GM21528 (cell line): ENCODE data around the gene RAB31.
A peak's percentile ranks its signal among the peaks of the same experiment; 100 is the strongest.
"Not testable (repeated sequence)": the region's sequence is repeated elsewhere in the genome, so short reads cannot be mapped to it uniquely, and the experiment has no call there.

Experiments
- ATAC-seq: cut with Tn5 transposase; IDR thresholded peaks from one replicate; pipeline ENCODE4 v1.9.1; 2021; ENCODE audit warnings: mild to moderate bottlenecking, moderate library complexity; ENCODE audit not compliant: unreplicated experiment, low FRiP score

Gene RAB31, protein sequence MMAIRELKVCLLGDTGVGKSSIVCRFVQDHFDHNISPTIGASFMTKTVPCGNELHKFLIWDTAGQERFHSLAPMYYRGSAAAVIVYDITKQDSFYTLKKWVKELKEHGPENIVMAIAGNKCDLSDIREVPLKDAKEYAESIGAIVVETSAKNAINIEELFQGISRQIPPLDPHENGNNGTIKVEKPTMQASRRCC

DNA sequence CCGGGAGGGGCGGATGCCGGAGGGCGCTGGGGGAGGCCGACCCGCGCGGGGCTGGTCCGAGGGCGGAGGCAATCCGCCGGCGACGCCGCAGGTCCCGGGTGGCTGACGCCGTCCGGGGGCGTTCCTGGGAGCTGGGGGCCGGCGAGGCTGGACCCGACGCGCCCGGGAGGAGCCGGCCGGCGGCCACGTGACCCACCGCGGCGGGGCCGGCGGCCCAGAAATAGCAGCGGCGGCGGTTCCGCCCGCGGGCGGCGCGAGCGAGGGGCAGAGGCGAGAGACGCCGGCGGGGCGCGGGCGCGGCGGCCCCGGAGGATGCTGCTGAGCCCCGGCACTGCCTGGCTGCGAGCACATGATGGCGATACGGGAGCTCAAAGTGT lies at the start of gene RAB31:
Gene RAB31, plus strand, starts transcription at position 245 of the 377 bp plus-strand sequence. Its CDS starts 105 bp downstream, at position 350.
- peak; percentile 35 for ATAC-seq

GRCh38 chr18:9659499-9660375 lies 48.4 kb upstream of the RAB31 start:
- ATAC-seq = no peak

GRCh38 chr18:9661564-9661963 lies 46.5 kb upstream of the RAB31 start:
- no peak for ATAC-seq

- ATAC-seq = no peak
Measured at GRCh38 chr18:9663377-9663776, 44.7 kb upstream of the RAB31 start.

- no peak for ATAC-seq
Measured at GRCh38 chr18:9665314-9665713, 42.8 kb upstream of the RAB31 start.

DNA sequence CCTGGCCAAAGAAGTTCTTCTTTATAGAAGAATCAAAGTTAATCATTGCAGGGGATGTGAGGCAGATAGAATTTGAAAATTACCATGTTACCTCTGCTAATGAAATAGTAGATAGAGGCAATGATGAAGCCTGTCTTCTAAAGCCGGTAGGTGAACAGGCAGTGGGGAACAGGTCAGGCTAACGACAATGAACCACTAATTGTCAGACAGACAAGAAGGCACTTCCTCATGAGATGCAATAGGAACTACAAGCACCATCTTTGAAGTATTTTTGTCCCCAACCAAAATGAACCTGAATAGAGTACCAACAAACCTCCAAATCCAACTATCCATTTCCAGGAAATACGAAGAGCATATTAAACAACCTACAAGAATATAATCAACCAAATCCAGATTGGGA lies 41.6 kb upstream of the RAB31 start:
- ATAC-seq = no peak

DNA sequence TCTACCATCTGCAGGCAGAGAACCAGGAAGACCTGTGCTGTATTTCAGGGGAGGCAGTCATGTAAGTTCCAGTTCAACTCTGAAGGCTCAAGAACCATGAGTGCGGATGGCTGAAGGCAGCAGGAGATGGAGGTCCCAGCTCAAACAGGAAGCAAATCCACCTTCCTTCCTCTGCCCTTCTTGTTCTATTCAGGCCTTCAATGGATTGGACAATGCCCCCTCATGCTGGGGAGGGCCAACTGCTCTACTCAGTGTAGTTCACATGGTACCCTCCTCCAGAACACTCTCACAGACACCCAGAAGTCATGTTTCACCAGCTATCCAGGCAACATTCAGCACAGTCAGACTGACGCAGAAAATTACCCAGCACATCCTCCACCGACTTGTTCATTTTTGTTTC lies 39.1 kb upstream of the RAB31 start:
- ATAC-seq = no peak

GRCh38 chr18:9671214-9671613 lies 36.9 kb upstream of the RAB31 start:
- ATAC-seq = no peak

- peak; percentile 99 for ATAC-seq
Measured at GRCh38 chr18:9673296-9674251, 34.5 kb upstream of the RAB31 start.

GRCh38 chr18:9678216-9678615 lies 29.9 kb upstream of the RAB31 start:
- not testable (repeated sequence) for ATAC-seq

- no peak for ATAC-seq
Measured at GRCh38 chr18:9679125-9679524, 29.0 kb upstream of the RAB31 start.

GRCh38 chr18:9681217-9681616 lies 26.9 kb upstream of the RAB31 start:
- no peak for ATAC-seq

DNA sequence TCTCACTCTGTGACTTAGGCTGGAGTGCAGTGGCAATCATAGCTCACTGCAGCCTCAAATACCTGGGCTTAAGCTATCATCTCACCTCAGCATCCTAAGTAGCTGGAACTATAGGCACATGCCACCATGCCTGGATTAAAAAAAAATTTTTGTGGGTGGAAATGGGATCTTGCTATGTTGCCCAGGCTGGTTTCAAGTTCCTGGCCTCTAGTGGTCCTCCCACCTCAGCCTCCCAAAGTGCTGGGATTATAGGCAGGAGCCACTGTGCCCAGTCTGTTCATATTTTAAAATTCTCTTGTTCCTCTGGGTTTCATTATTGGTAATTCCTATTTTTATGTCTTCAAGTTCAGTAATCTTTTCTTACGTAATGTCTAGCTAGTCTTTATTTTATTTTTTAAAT lies 25.5 kb upstream of the RAB31 start:
- ATAC-seq = no peak

DNA sequence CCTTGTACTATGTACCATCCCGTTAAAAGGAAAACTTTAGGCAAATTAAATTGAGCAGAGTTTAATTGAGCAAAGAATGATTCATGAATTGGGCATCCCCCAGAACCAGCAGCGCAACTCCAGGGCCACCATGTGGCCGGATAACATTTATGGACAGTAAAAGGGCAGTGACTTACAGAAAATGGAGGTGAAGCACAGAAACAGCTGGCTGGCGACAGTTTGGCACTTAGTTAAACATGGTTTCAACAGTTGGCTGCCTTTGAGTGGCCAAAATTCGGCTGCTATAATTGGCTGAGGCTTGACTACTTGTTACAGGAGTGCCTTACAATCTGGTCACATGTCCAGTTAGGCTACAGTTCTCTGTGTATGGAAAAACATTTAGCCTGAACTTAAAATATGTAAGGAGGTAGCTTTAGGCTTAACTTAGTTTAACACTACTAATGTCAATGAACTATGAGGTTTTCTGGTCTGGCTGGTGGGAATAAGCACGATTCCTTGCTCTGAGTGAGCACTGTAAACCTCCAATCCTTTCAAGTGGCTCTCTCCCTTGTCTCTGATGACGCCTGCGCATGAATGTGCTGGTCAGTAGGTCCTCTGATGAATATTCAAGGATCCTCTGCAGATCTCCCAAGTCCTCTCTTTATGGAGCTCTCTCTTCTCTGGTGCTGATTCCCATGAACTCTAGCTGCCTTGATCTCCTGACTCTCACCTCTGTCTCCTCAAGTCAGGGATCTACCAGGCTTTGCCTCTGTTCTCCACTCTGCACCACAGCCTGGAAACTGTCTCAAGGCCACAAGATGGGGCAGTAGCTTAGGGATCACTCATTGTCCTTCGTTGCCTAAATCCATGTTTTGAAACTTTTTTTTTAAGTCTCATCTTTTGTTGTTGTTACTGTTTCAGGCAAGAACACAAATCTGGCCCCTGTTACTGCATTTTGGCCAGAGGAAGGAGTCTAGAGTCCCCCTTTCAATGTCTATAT lies 24.4 kb upstream of the RAB31 start:
- no peak for ATAC-seq

GRCh38 chr18:9684881-9685614 lies 23.1 kb upstream of the RAB31 start:
- no peak for ATAC-seq

GRCh38 chr18:9685615-9685890 lies 22.5 kb upstream of the RAB31 start:
- no peak for ATAC-seq

- ATAC-seq = no peak
Measured at GRCh38 chr18:9688036-9688741, 19.9 kb upstream of the RAB31 start.

- ATAC-seq = no peak
Measured at GRCh38 chr18:9689253-9689652, 18.8 kb upstream of the RAB31 start.
